ENCODE results near the gene CRYGC. TPM values are rescaled to one million over a fixed set of nuclear protein-coding genes. Genes with fewer than 3 reads are reported as not detected.

CRYGC gene
- total and polyA plus RNA-seq, 2 donors (not counting 3 experiments of a cell fraction or from before 2014, with no cell fraction given): not detected

GRCh38 chr2:208097313-208097712, 32.3 kb downstream of the CRYGC start:
- BruUV-seq (replicated peaks): no TSS peak
- Histone ChIP-seq H3K79me2 (ENCODE audit: control insufficient read depth, insufficient read depth, low read length) (no peaks in the 10 kb centered on the region), H3K9me1 (replicated peaks; ENCODE audit: control insufficient read depth, extremely low read depth, insufficient read depth, low read length) (no peaks in the 10 kb centered on the region), H3K36me3 (ENCODE audit: control insufficient read depth in 2 of 2, extremely low read depth in 1 of 2, insufficient read depth in 2 of 2, low read length in 2 of 2) (no peaks in the 10 kb centered on the region), H3K4me3 (replicated peaks in 1 of 3; ENCODE audit: insufficient read depth in 1 of 3, low read depth in 1 of 3, low read length in 3 of 3) (no peak overlapping the region), H2AFZ (ENCODE audit: low read depth, low read length) (no peak overlapping the region), H3K4me2 (ENCODE audit: insufficient read depth, low read length) (no peak overlapping the region), H3K9ac (replicated peaks; ENCODE audit: extremely low read depth, insufficient read depth, low read length) (no peak overlapping the region), H3K9me3 (replicated peaks; ENCODE audit: control insufficient read depth, insufficient read depth, low read length) (no peaks in the 10 kb centered on the region), H4K20me1 (replicated peaks; ENCODE audit: control insufficient read depth, extremely low read depth, insufficient read depth, low read length) (no peaks in the 10 kb centered on the region), H3K4me1 (ENCODE audit: control insufficient read depth, extremely low read depth, insufficient read depth, low read length) (no peaks in the 10 kb centered on the region), H3K27ac (ENCODE audit: insufficient read depth, low read depth, low read length) (no peak overlapping the region), H3K27me3 (ENCODE audit: control insufficient read depth in 2 of 2, insufficient read depth in 2 of 2, low read length in 2 of 2) (no peaks in the 10 kb centered on the region)
- ChIA-PET POLR2A (no interaction called here), CTCF (no interaction called here)
- FAIRE-seq (no peak), DNase-seq (ENCODE audit: low read depth, low spot score) (no peak)
- TF ChIP-seq CTCF (IDR thresholded peaks at IDR 0.05; ENCODE audit: extremely low read depth in 1 of 2, insufficient read depth in 1 of 2, low read depth in 1 of 2, low read length in 2 of 2): no peak
- TF ChIP-seq EZH2 (IDR thresholded peaks at IDR 0.05; ENCODE audit: borderline replicate concordance, low read depth, low read length, severe bottlenecking): no peak
- TF ChIP-seq MYC (IDR thresholded peaks at IDR 0.05; ENCODE audit: low read depth, low read length): no peak
- TF ChIP-seq JUN (IDR thresholded peaks at IDR 0.05; ENCODE audit: borderline replicate concordance, insufficient read depth, insufficient read length, low read depth): no peak
- TF ChIP-seq POLR2A (IDR thresholded peaks at IDR 0.05; ENCODE audit: low read depth, low read length): no peak
- no peak for TF ChIP-seq POLR2AphosphoS5 (IDR thresholded peaks at IDR 0.05; ENCODE audit: insufficient read depth, low read depth, low read length)
- TF ChIP-seq GATA2 (IDR thresholded peaks at IDR 0.05; ENCODE audit: insufficient read depth, insufficient read length, low read depth, low read length): no peak
- no peak for TF ChIP-seq FOS (IDR thresholded peaks at IDR 0.05; ENCODE audit: borderline replicate concordance, insufficient read depth, low read length)
- TF ChIP-seq MAX (IDR thresholded peaks at IDR 0.05; ENCODE audit: insufficient read depth, insufficient read length): no peak
- dilution Hi-C loops (cut with MboI; ENCODE audit: extremely low pct_ligation_motif_present, low sequenced_read_pairs): no loop called here
- intact Hi-C loops (cut with micrococcal nuclease): no loop called here
